GM12891 (cell line): ENCODE data around the gene KLF3.

ENCODE experiments used
- PAX5 ChIP-seq: IDR thresholded peaks from 2 replicates; pipeline ENCODE4 v1.6.1; 2011; ENCODE audit warnings: low read length, moderate library complexity, mild to moderate bottlenecking; ENCODE audit not compliant: insufficient read depth, severe bottlenecking
- POLR2A ChIP-seq: IDR thresholded peaks from 2 replicates; pipeline ENCODE4 v1.6.1; 2011; ENCODE audit warnings: low read depth, low read length, control low read depth
- POLR2AphosphoS5 ChIP-seq: IDR thresholded peaks from 2 replicates; pipeline ENCODE4 v1.6.1; 2011; ENCODE audit warnings: low read depth, low read length, control low read depth
- POU2F2 ChIP-seq: IDR thresholded peaks from 2 replicates; pipeline ENCODE4 v1.6.1; 2011; ENCODE audit warnings: low read depth, mild to moderate bottlenecking, control low read depth, low read length, moderate library complexity
- TAF1 ChIP-seq: IDR thresholded peaks from 2 replicates; pipeline ENCODE4 v1.6.1; 2011; ENCODE audit warnings: low read depth, low read length, control low read depth

DNA sequence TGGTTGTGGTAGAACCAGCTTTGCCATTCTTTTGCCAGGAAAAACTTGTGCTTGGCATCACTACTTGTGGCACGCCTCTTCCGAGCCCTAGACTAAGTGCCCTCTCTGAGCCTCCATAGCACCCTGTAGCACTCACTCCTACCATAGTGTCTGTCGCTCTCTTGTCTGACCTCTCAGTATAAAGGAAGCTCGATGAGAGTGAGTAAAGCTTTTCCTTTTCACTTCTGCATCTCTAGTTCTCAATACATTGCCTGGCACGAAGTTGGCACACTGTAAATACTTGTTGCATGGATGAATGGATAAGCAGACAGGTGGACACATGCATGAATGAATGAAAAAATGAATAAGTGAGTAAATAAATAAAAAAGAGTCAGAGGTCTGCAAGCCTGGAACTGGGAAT, 70.4 kb downstream of the KLF3 start:
- TF ChIP-seq POLR2AphosphoS5 (no peak), POLR2A (no peak), POU2F2 (no peak), TAF1 (no peak), PAX5 (no peak)
